Epithelial cell of esophagus (primary cell): Measurements from ENCODE around the gene FBXL19.
A peak's percentile ranks its signal among the peaks of the same experiment; 100 is the strongest.

ENCODE experiments used
- DNase-seq: peaks from one replicate; pipeline ENCODE4 v3.0.0; 2010; ENCODE audit warnings: low read depth
- H3K4me3 ChIP-seq: 2 replicates; pipeline ENCODE4 v1.5.1; 2011; ENCODE audit warnings: mild to moderate bottlenecking, low read length, control low read depth
- TF ChIP-seq, protein P1 (sequence below): IDR thresholded peaks from 2 replicates; pipeline ENCODE4 v1.5.1; 2011; ENCODE audit warnings: low read depth, mild to moderate bottlenecking, low read length, control low read depth, inconsistent platforms; ENCODE audit not compliant: insufficient read depth; ENCODE audit errors: missing control alignments

The FBXL19 gene

DNA sequence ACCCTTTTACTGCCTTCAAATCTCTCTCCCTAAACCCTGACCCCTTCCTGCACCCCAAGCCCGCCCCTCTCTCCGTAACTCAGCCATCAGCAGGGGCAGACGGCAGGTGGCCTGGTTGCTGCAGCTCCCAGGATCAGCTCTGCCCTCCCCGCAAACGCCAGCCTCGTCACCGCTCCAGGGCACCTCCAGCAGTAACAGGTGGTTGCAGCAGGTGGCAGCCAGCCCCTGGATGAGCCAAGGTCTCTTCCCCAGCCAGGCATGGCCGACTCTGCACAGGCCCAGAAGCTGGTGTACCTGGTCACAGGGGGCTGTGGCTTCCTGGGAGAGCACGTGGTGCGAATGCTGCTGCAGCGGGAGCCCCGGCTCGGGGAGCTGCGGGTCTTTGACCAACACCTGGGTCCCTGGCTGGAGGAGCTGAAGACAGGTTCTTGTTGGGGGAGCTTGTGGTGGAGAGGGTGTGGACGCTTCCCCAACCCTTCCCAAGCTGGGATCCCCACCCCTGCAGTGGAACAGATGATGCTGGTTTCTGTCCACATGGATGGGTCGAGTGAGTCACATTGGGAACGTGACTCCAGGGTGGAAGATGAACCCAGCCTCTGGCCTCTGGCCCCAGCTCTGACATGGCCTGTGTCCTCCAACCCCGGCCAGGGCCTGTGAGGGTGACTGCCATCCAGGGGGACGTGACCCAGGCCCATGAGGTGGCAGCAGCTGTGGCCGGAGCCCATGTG, 62.2 kb downstream of the FBXL19 start:
- TF ChIP-seq, protein P1, sequence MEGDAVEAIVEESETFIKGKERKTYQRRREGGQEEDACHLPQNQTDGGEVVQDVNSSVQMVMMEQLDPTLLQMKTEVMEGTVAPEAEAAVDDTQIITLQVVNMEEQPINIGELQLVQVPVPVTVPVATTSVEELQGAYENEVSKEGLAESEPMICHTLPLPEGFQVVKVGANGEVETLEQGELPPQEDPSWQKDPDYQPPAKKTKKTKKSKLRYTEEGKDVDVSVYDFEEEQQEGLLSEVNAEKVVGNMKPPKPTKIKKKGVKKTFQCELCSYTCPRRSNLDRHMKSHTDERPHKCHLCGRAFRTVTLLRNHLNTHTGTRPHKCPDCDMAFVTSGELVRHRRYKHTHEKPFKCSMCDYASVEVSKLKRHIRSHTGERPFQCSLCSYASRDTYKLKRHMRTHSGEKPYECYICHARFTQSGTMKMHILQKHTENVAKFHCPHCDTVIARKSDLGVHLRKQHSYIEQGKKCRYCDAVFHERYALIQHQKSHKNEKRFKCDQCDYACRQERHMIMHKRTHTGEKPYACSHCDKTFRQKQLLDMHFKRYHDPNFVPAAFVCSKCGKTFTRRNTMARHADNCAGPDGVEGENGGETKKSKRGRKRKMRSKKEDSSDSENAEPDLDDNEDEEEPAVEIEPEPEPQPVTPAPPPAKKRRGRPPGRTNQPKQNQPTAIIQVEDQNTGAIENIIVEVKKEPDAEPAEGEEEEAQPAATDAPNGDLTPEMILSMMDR, result peak; percentile 53
- DNase-seq, result peak; percentile 73
- H3K4me3 ChIP-seq, result peak overlapping the region; percentile 51

DNA sequence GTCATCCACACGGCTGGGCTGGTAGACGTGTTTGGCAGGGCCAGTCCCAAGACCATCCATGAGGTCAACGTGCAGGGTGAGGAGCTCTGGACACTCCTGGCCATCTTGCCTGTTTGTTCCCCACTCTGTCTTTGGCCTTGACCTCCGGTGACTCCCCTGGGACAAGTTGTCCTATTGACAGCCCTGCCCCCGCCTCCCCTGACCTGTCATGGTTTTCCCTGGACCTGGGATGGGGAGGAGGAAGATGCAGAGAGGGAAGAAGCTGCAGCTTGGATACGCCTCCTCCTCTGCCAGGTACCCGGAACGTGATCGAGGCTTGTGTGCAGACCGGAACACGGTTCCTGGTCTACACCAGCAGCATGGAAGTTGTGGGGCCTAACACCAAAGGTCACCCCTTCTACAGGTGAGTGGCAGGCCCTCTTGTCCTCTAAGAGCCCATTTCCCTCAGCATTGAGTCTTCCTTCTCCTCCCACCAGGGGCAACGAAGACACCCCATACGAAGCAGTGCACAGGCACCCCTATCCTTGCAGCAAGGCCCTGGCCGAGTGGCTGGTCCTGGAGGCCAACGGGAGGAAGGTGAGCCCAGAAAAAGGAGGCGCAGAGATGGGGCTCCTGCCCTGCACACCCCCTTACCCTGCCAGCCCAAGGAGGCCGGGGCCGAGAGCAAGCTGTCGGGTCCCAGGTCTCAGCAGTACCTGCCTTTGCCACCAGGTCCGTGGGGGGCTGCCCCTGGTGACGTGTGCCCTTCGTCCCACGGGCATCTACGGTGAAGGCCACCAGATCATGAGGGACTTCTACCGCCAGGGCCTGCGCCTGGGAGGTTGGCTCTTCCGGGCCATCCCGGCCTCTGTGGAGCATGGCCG, 63.0 kb downstream of the FBXL19 start:
- TF ChIP-seq, protein P1, result no peak
- H3K4me3 ChIP-seq, result no peak overlapping the region
- no peak for DNase-seq

DNA sequence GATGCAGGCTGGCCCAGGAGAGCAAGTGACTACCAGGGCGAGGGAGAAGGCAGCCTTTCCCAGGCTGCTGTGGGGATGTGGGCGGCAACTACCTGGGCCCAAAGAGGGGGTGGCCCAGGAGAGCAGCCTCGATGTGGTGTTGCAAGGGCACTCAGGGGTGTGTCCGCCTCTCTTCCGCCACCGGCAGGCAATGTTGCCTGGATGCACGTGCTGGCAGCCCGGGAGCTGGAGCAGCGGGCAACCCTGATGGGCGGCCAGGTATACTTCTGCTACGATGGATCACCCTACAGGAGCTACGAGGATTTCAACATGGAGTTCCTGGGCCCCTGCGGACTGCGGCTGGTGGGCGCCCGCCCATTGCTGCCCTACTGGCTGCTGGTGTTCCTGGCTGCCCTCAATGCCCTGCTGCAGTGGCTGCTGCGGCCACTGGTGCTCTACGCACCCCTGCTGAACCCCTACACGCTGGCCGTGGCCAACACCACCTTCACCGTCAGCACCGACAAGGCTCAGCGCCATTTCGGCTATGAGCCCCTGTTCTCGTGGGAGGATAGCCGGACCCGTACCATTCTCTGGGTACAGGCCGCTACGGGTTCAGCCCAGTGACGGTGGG, 64.3 kb downstream of the FBXL19 start:
- no peak overlapping the region for H3K4me3 ChIP-seq
- TF ChIP-seq, protein P1, result no peak
- no peak for DNase-seq

DNA sequence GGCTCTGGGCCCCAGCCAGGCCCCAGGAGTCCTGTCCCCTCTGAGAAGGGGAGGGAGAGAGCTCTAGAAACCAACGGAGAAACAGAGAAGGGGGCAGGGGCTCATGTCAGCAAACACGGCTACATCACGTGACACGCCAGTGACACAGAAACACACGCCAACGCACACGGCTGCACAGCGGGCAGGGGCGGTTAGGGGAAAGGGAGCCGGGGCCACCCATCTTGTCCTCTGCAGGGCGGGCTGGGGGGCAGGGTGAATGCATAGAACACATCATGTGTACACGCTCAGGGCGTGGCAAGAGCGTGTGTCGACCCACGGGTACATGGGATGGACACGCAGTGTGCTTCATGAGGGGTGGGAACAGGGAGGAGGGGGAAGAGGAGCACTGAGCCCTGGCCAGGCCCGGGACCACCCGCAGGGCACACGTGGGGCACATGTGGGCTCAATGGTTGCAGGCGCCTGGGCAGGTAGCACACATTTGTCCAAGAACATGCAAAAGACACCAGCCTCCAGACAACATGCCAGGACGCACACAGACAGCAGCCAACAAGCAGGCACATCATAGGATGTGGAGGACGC, 66.2 kb downstream of the FBXL19 start:
- TF ChIP-seq, protein P1, result no peak
- no peak overlapping the region for H3K4me3 ChIP-seq
- DNase-seq, result no peak

GRCh38 chr16:30990105-30990504, 66.7 kb downstream of the FBXL19 start:
- TF ChIP-seq, protein P1, result no peak
- no peak overlapping the region for H3K4me3 ChIP-seq
- no peak for DNase-seq

DNA sequence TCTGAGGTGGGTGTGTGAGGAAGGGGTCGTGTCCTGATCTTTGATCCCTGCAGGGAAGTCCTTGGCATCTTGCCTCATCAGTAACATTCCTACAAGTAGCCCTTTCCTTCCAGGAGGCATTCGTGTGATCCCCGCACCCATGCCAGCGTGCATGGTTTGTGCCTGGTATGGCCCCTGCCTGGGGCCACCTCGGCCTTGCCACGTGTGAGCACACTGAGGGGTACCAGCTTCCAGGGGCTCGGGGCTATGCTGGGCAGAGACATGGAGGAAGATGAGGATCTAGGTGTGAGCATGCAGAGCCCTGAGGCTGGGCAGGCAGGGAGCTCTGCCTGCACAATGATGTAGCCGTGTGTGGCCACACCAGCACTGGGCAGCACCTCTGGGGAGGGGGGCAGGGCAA, 67.7 kb downstream of the FBXL19 start:
- H3K4me3 ChIP-seq, result no peak overlapping the region
- DNase-seq, result no peak
- TF ChIP-seq, protein P1, result no peak
